HG03469 (cell line): ENCODE measurements around the gene LRP3.
"Not testable (repeated sequence)": the region's sequence is repeated elsewhere in the genome, so short reads cannot be mapped to it uniquely, and the experiment has no call there.

Experiments used
- ATAC-seq: cut with Tn5 transposase; IDR thresholded peaks from one replicate; pipeline ENCODE4 v1.9.1; 2021; ENCODE audit warnings: mild to moderate bottlenecking, moderate library complexity, moderate number of reproducible peaks; ENCODE audit not compliant: unreplicated experiment

LRP3 gene

GRCh38 chr19:33201886-33202545 lies 7.9 kb downstream of the LRP3 start:
- ATAC-seq: no peak

- ATAC-seq: no peak
These were observed 8.7 kb downstream of the LRP3 start for GRCh38 chr19:33202546-33203507.

- no peak for ATAC-seq
These were observed 9.4 kb downstream of the LRP3 start for GRCh38 chr19:33203529-33203928.

- no peak for ATAC-seq
These were observed 10.2 kb downstream of the LRP3 start for GRCh38 chr19:33204136-33204973.

- no peak for ATAC-seq
These were observed 11.0 kb downstream of the LRP3 start for GRCh38 chr19:33205110-33205509.

GRCh38 chr19:33205531-33206260 lies 11.6 kb downstream of the LRP3 start:
- no peak for ATAC-seq

GRCh38 chr19:33206261-33207039 lies 12.3 kb downstream of the LRP3 start:
- no peak for ATAC-seq

- no peak for ATAC-seq
These were observed 13.0 kb downstream of the LRP3 start for GRCh38 chr19:33207040-33207620.

- ATAC-seq: no peak
These were observed 13.8 kb downstream of the LRP3 start for GRCh38 chr19:33207903-33208302.

GRCh38 chr19:33208371-33208895 lies 14.3 kb downstream of the LRP3 start:
- ATAC-seq: no peak

- no peak for ATAC-seq
These were observed 15.0 kb downstream of the LRP3 start for GRCh38 chr19:33208904-33209849.

GRCh38 chr19:33209850-33210230 lies 15.7 kb downstream of the LRP3 start:
- ATAC-seq: not testable (repeated sequence)

- ATAC-seq: no peak
These were observed 16.3 kb downstream of the LRP3 start for GRCh38 chr19:33210266-33210940.

GRCh38 chr19:33211794-33212435 lies 17.8 kb downstream of the LRP3 start:
- ATAC-seq: no peak

- no peak for ATAC-seq
These were observed 18.5 kb downstream of the LRP3 start for GRCh38 chr19:33212436-33213172.

- no peak for ATAC-seq
These were observed 20.5 kb downstream of the LRP3 start for GRCh38 chr19:33214596-33214995.
